NCI-H2196 (cell line): Measurements from ENCODE around the gene HJURP.
A peak's percentile ranks its signal among the peaks of the same experiment; 100 is the strongest.

Experiments
- DNase-seq: peaks from one replicate; lab custom pipeline; 2025; ENCODE audit not compliant: unreplicated experiment; lab: John Stamatoyannopoulos, UW

The HJURP gene

DNA sequence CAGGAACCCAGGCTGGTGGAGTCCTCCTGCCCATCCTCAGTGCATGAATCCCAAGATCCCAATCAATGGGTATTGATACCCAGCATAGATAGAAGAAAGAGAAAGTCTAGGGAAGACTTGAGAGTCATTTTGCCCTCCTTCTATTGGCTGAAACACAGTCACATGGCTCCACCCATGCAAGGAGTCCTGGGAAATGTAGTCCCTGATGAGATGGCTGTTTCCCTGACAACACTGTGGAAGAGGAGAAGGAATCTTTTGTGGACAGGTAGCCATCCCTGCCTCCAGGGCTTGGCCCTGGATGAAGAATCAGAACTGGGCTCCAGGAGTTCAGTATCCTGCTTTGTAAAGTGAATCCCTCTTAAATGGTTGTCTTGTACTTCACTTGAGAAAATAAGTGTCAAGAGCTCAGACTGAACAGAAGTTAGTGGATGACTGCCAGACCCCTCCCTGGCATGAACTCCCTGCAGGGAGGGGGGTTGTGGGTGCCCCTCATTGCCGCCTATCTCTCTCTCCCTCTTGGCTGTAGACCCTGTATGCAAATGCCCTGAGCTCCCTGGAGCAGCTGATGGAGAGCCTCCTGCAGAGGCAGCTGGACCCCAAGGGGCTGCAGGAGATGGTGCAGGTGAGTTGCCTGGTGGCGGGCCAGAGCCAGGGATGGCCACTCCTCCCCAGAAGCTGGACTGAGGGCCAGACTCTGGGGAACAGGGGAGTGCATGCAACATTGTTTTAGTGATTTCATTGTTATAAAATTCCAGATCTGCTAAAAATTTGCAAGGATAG, 40.1 kb downstream of the HJURP start:
- peak; percentile 36 for DNase-seq

DNA sequence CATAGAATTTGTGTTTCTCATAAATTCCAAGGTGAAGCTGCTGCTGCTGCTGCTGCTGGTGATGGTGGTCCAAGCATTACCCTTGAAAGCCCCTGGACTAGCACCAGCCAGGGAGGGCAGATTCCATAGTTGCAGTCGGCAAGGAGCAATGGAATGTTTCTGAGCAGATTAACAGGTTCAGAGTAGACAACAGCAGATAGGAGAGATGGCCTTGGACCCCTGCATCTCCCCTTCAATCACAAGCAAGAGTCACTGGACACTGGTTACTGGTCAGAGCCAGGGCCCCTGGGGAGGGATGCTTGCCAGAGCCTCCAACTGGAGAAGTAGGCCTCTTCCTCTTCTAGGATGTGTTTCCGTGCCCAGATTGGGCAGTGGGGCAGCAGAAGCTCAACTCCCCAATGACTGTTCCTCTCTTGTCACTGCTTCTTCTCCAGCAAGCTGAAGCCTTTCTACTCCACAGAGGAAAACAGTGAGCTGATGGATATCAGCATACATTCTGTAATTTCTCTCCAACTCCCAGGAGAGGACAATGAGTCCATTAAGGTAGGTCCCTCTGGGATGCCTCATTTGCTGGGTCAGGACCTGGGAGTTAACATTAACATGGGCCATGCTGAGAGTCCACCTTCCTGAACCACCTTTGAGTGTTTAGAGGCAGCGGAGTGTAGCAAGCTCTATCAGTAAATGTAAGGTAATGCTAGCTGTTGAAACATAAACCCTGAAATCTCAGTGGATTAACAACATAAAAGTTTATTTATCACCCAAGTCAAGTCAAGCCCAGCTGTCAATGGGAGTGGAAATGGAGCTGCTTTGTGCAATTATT, 40.9 kb downstream of the HJURP start:
- DNase-seq: no peak

DNA sequence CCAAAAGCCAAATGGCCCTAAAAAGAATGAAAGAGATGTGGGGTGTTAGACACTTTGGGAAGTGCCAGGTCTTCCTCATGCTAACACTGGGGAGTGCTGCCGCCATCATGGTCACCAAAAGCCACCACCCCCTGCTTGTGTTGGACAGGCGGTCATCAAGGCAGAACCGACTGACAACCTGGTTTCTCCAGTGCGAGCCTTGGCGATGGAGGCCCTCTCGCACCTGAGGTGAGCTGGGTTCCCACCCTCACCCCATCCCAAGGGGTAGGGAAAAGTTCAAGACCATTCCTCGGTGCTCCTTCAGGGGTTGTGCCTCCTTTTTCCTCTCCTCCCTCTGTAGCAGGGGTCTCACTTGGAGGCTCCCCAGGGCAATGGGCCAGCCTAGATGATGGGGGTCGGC, 42.6 kb downstream of the HJURP start:
- DNase-seq: no peak

- no peak for DNase-seq
Measured at GRCh38 chr2:233811087-233811486, 43.2 kb downstream of the HJURP start.

DNA sequence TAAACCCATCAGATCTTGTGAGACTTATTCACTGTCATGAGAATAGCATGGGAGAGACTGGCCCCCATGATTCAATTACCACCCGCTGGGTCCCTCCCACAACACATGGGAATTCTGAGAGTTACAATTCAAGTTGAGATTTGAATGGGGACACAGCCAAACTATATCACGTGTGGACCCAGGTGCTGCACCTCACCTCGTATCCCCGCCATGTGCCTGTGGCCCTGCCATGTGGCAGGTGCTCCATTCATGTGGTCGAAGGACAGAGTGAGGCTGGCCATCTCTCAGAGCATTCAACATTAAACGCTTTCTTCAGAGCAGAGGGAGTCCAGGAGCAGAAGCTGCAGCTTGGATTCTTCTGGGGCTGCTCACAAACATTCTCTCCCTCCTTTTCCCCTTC, 44.0 kb downstream of the HJURP start:
- no peak for DNase-seq

DNA sequence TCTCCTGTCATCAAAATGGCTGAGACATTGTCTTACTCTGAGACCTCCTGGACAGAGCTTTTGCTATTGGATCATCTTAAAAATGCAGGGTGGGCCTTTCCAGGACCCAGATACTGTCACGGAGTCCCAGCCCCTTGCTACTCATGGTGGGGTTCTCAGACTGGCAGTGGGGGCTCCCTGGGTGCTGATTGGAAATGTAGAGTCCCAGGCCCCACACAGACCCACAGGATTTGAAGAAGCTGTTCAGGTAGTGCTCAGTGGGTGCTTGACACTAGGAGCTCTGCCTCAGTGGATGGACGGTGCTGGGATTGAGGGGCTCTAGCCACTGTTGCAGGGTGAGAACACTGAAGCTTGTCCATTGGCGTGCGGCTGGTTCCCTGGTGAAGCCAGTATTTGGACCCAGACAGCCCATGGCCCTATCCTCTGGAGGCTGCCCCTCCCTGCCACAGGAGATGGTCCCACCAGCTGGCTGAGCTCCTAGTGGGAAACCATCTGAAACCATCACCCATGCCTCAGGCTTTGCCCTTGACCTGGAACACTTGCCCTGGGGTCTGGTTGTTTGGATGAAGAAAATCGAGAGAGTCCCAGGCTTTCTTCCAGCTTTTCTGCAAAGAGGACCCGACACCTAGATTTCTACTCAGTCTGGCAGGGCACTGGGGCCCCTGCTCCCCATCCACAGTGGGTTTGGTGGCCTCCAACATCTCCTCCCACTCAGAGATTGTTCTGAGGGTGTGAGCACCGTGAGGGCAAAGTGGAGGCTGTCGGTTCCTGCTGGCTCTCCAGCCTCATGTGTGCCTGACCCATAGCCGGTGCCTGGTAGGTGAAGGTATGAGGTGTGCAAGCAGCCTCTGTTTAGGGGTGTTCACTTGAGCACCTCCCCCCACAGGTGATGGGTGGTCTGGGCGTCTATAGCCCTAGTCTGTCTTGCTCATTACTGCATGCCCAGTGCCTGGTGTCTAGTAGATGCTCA, 46.1 kb downstream of the HJURP start:
- no peak for DNase-seq

DNA sequence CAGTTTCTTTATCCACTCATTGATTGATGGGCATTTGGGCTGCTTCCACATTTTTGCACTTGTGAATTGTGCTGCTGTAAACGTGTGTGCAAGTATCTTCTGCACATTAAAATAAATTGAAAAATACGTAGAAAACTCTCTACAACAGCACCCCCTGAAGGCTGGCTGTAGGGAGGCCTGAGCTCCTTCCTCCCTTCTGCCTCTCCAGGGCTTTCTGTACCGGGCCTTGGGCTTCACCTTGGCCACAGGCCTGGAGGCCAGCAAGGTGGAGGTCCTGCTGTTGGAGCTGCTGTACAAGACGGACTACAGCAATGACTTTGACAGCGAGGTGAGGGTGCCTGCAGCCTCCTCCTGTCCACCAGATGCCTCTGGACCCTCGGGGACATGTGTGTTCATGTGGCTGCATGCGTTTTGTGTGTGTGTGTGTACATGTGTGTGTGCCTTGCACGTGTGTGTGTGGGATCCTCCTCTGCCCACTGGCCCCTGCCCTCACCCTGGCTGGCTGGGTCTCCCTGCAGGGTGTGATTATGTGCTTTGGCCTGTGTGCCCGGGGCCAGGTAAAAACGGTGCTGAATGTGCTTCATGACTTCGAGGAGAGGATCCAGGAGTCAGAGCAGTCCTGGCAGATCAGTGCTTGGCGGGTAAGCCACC, 47.0 kb downstream of the HJURP start:
- no peak for DNase-seq

DNA sequence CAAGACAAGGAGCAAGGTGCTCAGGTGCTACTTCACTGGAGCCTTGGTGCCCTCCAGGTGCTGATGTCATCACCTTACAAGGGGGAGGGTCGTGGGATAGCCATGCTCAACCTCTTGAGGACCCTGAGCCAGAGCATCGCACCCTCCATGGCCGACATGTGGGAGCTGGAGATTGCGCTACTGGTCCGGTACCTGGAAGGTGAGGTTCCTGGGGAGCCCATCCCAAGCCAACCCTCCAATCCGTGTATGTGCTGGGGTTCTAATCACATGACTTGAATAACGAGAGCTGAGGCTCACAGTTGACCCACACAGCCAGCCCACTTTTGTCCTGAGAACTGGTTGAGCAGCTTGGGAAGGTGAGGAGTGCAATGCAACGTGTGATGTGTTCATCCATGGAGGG, 50.3 kb downstream of the HJURP start:
- no peak for DNase-seq

GRCh38 chr2:233803292-233803911, 50.9 kb downstream of the HJURP start:
- no peak for DNase-seq

GRCh38 chr2:233802132-233802815, 52.1 kb downstream of the HJURP start:
- DNase-seq: no peak

- DNase-seq: no peak
Measured at GRCh38 chr2:233801357-233802131, 52.8 kb downstream of the HJURP start.

DNA sequence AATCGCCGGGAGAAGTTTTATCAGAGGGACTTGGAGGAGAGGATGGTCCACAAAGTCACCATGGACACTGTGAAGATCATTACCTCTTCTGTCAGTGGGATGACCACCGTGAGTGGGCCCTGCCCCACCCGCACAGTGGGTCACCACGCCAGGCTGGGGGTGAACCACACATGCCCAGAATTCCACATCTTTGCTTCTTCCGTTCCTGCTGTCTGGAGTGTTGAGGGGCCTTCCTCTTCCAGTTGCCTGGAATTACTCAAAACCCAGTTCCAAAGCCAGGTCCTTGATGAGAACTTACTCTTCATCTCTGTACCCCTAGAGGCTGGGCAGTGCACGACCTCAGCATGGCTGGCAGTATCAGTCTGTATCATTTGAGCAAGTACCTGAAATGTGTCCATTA, 54.1 kb downstream of the HJURP start:
- no peak for DNase-seq

GRCh38 chr2:233799716-233800115, 54.6 kb downstream of the HJURP start:
- DNase-seq: no peak

DNA sequence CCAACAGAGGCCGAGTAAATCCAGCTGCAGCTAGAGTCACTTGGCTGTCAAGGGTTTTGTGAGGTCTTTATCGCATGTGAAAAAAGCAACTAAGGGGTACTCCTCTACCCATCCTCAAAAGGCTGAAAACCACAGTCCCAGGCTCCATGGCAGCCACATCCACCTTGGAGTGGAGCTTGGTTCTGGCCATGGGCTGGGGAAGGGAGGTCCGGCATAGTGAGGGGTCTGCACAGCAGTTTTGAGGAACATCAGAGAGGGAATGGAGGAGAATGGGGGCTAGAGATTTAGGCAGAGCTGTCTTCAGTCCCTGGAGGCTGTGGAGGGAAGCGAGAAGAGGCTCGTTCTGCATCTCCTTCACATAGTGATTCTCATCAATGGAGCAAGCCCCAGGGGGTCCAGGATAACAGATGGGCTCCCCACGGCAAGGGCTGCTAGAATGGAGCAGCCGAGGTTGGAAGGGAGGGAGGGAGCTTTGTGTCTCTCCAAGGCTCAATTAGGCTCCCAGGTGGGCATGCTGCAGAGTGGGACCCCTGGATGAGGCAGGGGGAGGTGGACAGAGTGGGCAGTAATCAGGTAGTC, 55.2 kb downstream of the HJURP start:
- DNase-seq: no peak

DNA sequence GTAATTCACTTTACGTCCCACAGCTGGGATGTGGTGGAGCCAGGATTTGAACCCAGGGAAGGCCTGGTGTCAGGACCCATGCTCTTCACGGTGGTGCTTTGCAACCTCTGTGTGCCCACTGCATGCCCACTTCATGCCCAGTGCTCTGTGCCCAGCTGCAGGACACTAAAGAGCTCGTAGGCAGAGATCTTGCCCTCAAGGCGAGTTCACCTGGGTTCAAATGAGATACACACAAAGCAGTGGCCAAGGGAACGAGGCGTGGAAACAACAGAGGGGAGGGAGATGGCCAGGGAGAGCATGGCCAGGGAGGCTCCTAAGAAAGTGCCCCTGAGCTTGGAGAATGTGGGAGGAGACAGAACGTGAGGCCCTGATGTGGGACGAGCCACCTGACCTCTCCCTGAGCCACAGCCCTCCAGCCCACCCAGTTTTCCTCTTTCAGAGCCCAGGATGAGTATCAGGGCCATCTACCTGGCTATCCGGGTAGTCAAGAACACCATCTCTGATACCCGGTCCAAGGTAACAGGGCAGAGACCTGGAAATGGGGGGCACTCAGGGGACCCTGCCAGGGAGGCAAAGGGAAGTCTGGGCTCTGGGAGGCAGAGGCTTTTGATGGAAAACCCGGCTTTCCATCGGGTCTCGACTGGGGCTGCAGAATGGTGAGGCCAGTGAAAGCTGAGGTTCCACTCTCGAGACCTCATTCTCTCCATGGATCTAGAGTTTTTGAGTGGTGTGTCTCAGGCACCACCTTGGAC, 55.8 kb downstream of the HJURP start:
- no peak for DNase-seq

- DNase-seq: no peak
Measured at GRCh38 chr2:233796254-233796653, 58.1 kb downstream of the HJURP start.

DNA sequence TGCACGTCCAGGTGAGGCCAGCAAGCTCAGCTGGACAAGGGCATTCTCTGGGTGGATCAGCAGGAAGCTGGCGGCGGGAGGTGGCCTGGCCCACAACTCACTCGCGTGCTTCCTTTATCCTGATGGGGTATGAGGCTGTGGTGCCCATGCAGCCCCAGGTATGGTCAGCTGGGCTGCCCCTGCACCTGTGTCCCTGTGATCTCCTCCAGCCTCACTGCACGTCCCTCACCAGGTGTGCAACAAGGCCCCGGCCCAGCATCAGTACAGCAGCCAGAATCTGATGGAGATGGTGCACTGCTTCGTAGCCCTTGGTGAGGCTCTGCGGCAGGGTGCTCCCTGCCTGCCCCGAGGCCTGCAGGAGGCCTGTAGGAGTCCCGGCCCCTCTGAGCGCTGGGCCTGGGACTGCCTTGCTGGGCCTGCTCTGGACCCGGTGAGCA, 58.6 kb downstream of the HJURP start:
- DNase-seq: no peak

DNA sequence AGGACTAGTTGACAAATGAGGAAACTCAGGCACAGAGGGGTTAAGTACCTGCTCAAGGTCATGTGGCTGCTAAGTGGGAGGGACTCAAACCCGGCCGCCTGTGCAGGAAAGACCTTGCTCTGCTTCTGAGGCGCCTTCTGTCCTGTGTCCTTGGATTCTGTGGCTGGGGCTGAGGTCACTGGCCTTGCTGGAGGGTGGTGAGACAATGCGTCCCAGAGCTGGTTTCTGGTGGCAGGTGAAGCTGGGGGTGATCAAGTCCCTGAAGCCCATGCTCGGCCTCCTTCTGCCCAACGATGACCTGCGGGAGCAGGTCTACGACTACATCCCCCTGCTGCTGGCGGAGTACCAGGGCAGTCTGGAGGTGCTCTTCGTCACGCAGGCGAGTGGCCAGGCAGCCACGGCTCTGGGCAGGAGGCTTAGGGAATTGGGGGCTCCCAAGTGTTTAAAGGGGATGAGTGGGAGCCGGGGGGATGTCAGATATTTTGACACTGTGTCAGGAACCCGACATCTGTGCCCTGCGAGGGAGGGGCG, 60.1 kb downstream of the HJURP start:
- DNase-seq: no peak
